Measurements from ENCODE around the gene HECW1.

HECW1 gene

DNA sequence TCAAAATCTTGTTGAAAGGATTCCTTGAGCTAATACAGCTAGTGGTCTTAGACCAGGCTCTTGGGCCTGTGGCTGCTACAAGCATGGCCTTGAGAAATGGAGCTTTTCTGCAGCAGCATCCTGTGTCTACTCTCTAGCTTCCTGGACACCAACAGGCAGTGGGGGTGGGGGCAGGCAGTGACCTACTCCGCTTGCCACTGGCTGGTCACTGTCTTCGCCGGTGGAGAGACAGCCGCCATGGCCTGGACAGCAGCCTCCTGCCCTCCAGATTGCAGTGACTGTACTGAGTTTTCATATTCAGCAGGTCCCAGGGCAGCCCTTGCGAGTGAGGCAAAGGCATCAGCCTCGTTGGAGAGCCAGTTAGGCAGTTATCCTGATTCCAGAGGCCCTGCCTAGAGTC lies 204.6 kb downstream of the HECW1 start (continued):
- TF ChIP-seq, protein P1, sequence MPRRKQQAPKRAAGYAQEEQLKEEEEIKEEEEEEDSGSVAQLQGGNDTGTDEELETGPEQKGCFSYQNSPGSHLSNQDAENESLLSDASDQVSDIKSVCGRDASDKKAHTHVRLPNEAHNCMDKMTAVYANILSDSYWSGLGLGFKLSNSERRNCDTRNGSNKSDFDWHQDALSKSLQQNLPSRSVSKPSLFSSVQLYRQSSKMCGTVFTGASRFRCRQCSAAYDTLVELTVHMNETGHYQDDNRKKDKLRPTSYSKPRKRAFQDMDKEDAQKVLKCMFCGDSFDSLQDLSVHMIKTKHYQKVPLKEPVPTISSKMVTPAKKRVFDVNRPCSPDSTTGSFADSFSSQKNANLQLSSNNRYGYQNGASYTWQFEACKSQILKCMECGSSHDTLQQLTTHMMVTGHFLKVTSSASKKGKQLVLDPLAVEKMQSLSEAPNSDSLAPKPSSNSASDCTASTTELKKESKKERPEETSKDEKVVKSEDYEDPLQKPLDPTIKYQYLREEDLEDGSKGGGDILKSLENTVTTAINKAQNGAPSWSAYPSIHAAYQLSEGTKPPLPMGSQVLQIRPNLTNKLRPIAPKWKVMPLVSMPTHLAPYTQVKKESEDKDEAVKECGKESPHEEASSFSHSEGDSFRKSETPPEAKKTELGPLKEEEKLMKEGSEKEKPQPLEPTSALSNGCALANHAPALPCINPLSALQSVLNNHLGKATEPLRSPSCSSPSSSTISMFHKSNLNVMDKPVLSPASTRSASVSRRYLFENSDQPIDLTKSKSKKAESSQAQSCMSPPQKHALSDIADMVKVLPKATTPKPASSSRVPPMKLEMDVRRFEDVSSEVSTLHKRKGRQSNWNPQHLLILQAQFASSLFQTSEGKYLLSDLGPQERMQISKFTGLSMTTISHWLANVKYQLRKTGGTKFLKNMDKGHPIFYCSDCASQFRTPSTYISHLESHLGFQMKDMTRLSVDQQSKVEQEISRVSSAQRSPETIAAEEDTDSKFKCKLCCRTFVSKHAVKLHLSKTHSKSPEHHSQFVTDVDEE (CRISPR knock-in tag; IDR thresholded peaks at IDR 0.05) = no peak
- TF ChIP-seq BACH2 (CRISPR knock-in tag; IDR thresholded peaks at IDR 0.05; ENCODE audit: borderline replicate concordance) (no peak), OSR1 (CRISPR knock-in tag; IDR thresholded peaks at IDR 0.05) (no peak), ESRRG (CRISPR knock-in tag; IDR thresholded peaks at IDR 0.05) (no peak)
- TF ChIP-seq, protein P2, sequence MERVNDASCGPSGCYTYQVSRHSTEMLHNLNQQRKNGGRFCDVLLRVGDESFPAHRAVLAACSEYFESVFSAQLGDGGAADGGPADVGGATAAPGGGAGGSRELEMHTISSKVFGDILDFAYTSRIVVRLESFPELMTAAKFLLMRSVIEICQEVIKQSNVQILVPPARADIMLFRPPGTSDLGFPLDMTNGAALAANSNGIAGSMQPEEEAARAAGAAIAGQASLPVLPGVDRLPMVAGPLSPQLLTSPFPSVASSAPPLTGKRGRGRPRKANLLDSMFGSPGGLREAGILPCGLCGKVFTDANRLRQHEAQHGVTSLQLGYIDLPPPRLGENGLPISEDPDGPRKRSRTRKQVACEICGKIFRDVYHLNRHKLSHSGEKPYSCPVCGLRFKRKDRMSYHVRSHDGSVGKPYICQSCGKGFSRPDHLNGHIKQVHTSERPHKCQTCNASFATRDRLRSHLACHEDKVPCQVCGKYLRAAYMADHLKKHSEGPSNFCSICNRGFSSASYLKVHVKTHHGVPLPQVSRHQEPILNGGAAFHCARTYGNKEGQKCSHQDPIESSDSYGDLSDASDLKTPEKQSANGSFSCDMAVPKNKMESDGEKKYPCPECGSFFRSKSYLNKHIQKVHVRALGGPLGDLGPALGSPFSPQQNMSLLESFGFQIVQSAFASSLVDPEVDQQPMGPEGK (CRISPR knock-in tag; IDR thresholded peaks at IDR 0.05; ENCODE audit: borderline replicate concordance) = no peak

DNA sequence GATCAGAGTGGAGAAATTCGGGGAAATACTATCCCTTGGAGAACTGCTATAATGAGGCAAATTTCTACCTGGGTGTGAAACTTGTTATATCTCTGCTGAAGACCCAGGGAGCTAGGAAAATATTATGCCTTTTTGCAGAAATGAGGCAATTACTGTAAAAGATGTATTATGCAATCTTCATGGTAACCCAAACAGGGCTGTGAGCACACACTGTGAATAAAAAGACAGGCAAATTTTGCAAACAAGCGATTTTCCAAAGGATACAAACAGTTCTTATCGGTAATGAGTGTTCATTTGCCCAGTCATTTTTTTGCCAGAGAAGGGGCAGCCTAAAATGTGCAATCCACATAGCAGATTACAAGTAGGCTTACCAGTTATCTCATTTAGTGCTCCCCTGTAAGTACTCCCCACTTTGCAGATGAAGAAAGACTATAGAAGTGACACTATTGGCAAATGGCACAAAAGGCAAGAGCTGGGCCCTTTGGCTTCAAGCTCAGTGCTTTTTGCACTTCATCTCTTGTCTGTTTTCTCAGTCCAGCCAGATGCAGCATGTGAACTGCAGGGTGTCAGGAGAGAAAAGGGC lies 205.8 kb downstream of the HECW1 start:
- TF ChIP-seq TOX (CRISPR knock-in tag; IDR thresholded peaks at IDR 0.05; ENCODE audit: borderline replicate concordance) (no peak), GLIS3 (CRISPR knock-in tag; IDR thresholded peaks at IDR 0.05) (no peak), ZNF8 (CRISPR knock-in tag; IDR thresholded peaks at IDR 0.05) (no peak), ESRRG (CRISPR knock-in tag; IDR thresholded peaks at IDR 0.05) (no peak), TCF4 (CRISPR knock-in tag; IDR thresholded peaks at IDR 0.05; ENCODE audit: borderline replicate concordance) (no peak), CSDC2 (CRISPR knock-in tag; IDR thresholded peaks at IDR 0.05) (no peak)
- ATAC-seq = no peak

DNA sequence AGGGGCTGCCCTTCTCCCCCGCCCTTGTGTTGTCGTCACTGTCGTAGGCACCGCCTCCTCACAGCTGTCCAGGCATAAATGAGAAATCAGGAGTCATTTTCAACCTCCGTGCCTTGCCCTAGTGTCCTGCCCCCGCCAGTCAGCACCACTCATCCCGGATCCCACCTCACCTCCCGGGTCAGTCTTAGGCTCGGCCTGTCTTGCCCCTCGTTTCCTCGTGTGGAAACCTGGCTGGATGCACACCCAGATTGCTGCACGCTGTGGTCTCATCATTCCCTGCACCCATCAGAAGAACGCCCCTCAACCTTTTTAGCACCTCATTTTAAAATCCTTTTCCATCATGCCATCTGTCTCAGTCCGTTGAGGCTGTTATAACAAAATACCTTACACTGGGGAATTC lies 213.1 kb downstream of the HECW1 start:
- no peak for TF ChIP-seq GLIS3 (CRISPR knock-in tag; IDR thresholded peaks at IDR 0.05)
- TF ChIP-seq, protein P1 (CRISPR knock-in tag; IDR thresholded peaks at IDR 0.05) = no peak
- no peak for TF ChIP-seq ZNF70 (CRISPR knock-in tag; IDR thresholded peaks at IDR 0.05)
- no peak for TF ChIP-seq TOX (CRISPR knock-in tag; IDR thresholded peaks at IDR 0.05; ENCODE audit: borderline replicate concordance)
- no peak for TF ChIP-seq OSR1 (CRISPR knock-in tag; IDR thresholded peaks at IDR 0.05)
- no peak for TF ChIP-seq ISL1 (CRISPR knock-in tag; IDR thresholded peaks at IDR 0.05)
- TF ChIP-seq TCF4 (CRISPR knock-in tag; IDR thresholded peaks at IDR 0.05; ENCODE audit: borderline replicate concordance) = no peak
- TF ChIP-seq, protein P2 (CRISPR knock-in tag; IDR thresholded peaks at IDR 0.05; ENCODE audit: borderline replicate concordance) = no peak
- no peak for TF ChIP-seq PPARA (CRISPR knock-in tag; IDR thresholded peaks at IDR 0.05; ENCODE audit: borderline replicate concordance)
- no peak for TF ChIP-seq ZNF565 (CRISPR knock-in tag; conservative IDR thresholded peaks at IDR 0.05; ENCODE audit: low read depth)
- TF ChIP-seq ZFP30 (CRISPR knock-in tag; IDR thresholded peaks at IDR 0.05) = no peak
- TF ChIP-seq, protein P3, sequence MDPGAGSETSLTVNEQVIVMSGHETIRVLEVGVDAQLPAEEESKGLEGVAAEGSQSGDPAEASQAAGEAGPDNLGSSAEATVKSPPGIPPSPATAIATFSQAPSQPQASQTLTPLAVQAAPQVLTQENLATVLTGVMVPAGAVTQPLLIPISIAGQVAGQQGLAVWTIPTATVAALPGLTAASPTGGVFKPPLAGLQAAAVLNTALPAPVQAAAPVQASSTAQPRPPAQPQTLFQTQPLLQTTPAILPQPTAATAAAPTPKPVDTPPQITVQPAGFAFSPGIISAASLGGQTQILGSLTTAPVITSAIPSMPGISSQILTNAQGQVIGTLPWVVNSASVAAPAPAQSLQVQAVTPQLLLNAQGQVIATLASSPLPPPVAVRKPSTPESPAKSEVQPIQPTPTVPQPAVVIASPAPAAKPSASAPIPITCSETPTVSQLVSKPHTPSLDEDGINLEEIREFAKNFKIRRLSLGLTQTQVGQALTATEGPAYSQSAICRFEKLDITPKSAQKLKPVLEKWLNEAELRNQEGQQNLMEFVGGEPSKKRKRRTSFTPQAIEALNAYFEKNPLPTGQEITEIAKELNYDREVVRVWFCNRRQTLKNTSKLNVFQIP (CRISPR knock-in tag; IDR thresholded peaks at IDR 0.05; ENCODE audit: borderline replicate concordance, low read depth) = no peak
- TF ChIP-seq ZFP3 (CRISPR knock-in tag; IDR thresholded peaks at IDR 0.05) = no peak
- no peak for ATAC-seq

All from SK-N-SH treated with all-trans-retinoic acid at 6 μM for 48 hours (cell line).